ENCODE data around the gene IFIH1. TPM values are rescaled to one million over a fixed set of nuclear protein-coding genes. Genes with fewer than 3 reads are reported as not detected.

IFIH1 gene
- total and polyA plus RNA-seq, 2 experiments from 2014 or later = 1.2 to 2.5 TPM

DNA sequence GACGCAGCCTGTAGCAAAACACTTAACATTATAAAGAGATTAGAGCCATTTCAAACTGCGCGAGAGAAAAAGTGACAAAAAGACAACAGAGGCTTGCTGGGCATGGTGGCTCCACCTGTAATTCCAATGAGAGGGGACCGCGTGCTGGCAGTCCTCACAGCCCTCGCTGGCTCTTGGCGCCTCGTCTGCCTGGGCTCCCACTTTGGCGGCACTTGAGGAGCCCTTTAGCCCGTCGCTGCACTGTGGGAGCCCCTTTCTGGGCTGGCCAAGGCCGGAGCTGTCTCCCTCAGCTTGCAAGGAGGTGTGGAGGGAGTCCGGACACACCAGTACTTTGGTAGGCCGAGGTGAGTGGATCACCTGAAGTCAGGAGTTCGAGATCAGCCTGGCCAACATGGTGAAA is 9.3 kb upstream of the IFIH1 start (continued):
- TF ChIP-seq, protein P1, sequence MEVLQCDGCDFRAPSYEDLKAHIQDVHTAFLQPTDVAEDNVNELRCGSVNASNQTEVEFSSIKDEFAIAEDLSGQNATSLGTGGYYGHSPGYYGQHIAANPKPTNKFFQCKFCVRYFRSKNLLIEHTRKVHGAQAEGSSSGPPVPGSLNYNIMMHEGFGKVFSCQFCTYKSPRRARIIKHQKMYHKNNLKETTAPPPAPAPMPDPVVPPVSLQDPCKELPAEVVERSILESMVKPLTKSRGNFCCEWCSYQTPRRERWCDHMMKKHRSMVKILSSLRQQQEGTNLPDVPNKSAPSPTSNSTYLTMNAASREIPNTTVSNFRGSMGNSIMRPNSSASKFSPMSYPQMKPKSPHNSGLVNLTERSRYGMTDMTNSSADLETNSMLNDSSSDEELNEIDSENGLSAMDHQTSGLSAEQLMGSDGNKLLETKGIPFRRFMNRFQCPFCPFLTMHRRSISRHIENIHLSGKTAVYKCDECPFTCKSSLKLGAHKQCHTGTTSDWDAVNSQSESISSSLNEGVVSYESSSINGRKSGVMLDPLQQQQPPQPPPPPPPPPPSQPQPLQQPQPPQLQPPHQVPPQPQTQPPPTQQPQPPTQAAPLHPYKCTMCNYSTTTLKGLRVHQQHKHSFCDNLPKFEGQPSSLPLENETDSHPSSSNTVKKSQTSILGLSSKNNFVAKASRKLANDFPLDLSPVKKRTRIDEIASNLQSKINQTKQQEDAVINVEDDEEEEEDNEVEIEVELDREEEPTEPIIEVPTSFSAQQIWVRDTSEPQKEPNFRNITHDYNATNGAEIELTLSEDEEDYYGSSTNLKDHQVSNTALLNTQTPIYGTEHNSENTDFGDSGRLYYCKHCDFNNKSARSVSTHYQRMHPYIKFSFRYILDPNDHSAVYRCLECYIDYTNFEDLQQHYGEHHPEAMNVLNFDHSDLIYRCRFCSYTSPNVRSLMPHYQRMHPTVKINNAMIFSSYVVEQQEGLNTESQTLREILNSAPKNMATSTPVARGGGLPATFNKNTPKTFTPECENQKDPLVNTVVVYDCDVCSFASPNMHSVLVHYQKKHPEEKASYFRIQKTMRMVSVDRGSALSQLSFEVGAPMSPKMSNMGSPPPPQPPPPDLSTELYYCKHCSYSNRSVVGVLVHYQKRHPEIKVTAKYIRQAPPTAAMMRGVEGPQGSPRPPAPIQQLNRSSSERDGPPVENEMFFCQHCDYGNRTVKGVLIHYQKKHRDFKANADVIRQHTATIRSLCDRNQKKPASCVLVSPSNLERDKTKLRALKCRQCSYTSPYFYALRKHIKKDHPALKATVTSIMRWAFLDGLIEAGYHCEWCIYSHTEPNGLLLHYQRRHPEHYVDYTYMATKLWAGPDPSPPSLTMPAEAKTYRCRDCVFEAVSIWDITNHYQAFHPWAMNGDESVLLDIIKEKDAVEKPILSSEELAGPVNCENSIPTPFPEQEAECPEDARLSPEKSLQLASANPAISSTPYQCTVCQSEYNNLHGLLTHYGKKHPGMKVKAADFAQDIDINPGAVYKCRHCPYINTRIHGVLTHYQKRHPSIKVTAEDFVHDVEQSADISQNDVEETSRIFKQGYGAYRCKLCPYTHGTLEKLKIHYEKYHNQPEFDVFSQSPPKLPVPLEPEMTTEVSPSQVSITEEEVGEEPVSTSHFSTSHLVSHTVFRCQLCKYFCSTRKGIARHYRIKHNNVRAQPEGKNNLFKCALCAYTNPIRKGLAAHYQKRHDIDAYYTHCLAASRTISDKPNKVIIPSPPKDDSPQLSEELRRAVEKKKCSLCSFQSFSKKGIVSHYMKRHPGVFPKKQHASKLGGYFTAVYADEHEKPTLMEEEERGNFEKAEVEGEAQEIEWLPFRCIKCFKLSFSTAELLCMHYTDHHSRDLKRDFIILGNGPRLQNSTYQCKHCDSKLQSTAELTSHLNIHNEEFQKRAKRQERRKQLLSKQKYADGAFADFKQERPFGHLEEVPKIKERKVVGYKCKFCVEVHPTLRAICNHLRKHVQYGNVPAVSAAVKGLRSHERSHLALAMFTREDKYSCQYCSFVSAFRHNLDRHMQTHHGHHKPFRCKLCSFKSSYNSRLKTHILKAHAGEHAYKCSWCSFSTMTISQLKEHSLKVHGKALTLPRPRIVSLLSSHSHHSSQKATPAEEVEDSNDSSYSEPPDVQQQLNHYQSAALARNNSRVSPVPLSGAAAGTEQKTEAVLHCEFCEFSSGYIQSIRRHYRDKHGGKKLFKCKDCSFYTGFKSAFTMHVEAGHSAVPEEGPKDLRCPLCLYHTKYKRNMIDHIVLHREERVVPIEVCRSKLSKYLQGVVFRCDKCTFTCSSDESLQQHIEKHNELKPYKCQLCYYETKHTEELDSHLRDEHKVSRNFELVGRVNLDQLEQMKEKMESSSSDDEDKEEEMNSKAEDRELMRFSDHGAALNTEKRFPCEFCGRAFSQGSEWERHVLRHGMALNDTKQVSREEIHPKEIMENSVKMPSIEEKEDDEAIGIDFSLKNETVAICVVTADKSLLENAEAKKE (CRISPR knock-in tag; IDR thresholded peaks at IDR 0.05) = no peak
- TF ChIP-seq, protein P2, sequence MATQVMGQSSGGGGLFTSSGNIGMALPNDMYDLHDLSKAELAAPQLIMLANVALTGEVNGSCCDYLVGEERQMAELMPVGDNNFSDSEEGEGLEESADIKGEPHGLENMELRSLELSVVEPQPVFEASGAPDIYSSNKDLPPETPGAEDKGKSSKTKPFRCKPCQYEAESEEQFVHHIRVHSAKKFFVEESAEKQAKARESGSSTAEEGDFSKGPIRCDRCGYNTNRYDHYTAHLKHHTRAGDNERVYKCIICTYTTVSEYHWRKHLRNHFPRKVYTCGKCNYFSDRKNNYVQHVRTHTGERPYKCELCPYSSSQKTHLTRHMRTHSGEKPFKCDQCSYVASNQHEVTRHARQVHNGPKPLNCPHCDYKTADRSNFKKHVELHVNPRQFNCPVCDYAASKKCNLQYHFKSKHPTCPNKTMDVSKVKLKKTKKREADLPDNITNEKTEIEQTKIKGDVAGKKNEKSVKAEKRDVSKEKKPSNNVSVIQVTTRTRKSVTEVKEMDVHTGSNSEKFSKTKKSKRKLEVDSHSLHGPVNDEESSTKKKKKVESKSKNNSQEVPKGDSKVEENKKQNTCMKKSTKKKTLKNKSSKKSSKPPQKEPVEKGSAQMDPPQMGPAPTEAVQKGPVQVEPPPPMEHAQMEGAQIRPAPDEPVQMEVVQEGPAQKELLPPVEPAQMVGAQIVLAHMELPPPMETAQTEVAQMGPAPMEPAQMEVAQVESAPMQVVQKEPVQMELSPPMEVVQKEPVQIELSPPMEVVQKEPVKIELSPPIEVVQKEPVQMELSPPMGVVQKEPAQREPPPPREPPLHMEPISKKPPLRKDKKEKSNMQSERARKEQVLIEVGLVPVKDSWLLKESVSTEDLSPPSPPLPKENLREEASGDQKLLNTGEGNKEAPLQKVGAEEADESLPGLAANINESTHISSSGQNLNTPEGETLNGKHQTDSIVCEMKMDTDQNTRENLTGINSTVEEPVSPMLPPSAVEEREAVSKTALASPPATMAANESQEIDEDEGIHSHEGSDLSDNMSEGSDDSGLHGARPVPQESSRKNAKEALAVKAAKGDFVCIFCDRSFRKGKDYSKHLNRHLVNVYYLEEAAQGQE (IDR thresholded peaks at IDR 0.05; ENCODE audit: unreplicated experiment) = no peak
- TF ChIP-seq STAT1 (IDR thresholded peaks at IDR 0.05; ENCODE audit: unreplicated experiment) (no peak), EZH2phosphoT487 (IDR thresholded peaks at IDR 0.05; ENCODE audit: unreplicated experiment) (no peak)
- TF ChIP-seq, protein P3, sequence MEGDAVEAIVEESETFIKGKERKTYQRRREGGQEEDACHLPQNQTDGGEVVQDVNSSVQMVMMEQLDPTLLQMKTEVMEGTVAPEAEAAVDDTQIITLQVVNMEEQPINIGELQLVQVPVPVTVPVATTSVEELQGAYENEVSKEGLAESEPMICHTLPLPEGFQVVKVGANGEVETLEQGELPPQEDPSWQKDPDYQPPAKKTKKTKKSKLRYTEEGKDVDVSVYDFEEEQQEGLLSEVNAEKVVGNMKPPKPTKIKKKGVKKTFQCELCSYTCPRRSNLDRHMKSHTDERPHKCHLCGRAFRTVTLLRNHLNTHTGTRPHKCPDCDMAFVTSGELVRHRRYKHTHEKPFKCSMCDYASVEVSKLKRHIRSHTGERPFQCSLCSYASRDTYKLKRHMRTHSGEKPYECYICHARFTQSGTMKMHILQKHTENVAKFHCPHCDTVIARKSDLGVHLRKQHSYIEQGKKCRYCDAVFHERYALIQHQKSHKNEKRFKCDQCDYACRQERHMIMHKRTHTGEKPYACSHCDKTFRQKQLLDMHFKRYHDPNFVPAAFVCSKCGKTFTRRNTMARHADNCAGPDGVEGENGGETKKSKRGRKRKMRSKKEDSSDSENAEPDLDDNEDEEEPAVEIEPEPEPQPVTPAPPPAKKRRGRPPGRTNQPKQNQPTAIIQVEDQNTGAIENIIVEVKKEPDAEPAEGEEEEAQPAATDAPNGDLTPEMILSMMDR (conservative IDR thresholded peaks at IDR 0.05; ENCODE audit: low read depth in 2 of 2) = no peak

All from GM23338 (cell line).